H9 (cell line): Measurements from ENCODE around the gene GLRA3. TPM values are rescaled to one million over a fixed set of nuclear protein-coding genes. Genes with fewer than 3 reads are reported as not detected.

ENCODE experiments used
- DNase-seq: peaks from one replicate; pipeline ENCODE4 v3.0.0-alpha.2; 2017
- H2AFZ ChIP-seq: one replicate; pipeline ENCODE4 v1.6.1; 2013; ENCODE audit warnings: mild to moderate bottlenecking, low read length, control low read depth, moderate library complexity
- H2AK5ac ChIP-seq: 2 replicates; pipeline ENCODE4 v1.6.1; 2013; ENCODE audit warnings: low read length, control low read depth, mixed read lengths; ENCODE audit not compliant: insufficient read length
- H2BK120ac ChIP-seq: one replicate; pipeline ENCODE4 v1.6.1; 2013; ENCODE audit warnings: low read depth, mild to moderate bottlenecking, low read length, control low read depth, inconsistent platforms; ENCODE audit not compliant: poor library complexity, severe bottlenecking
- H2BK12ac ChIP-seq: 2 replicates; pipeline ENCODE4 v1.6.1; 2013; ENCODE audit warnings: low read length, control low read depth, mixed read lengths, low read depth; ENCODE audit not compliant: insufficient read length
- H2BK15ac ChIP-seq: 2 replicates; pipeline ENCODE4 v1.6.1; 2013; ENCODE audit warnings: low read depth, low read length, control low read depth
- H2BK20ac ChIP-seq: one replicate; pipeline ENCODE4 v1.6.1; 2013; ENCODE audit warnings: low read depth, mild to moderate bottlenecking, low read length, control low read depth, inconsistent platforms; ENCODE audit not compliant: poor library complexity, severe bottlenecking
- H2BK5ac ChIP-seq: 2 replicates; pipeline ENCODE4 v1.6.1; 2013; ENCODE audit warnings: low read length, control low read depth, mixed read lengths; ENCODE audit not compliant: insufficient read length
- H3K14ac ChIP-seq: 2 replicates; pipeline ENCODE4 v1.6.1; 2013; ENCODE audit warnings: low read length, control low read depth; ENCODE audit not compliant: insufficient read depth
- H3K18ac ChIP-seq: 2 replicates; pipeline ENCODE4 v1.6.1; 2013; ENCODE audit warnings: low read depth, mild to moderate bottlenecking, mixed read lengths, low read length, control low read depth; ENCODE audit not compliant: insufficient read length
- H3K23ac ChIP-seq: 2 replicates; pipeline ENCODE4 v1.6.1; 2013; ENCODE audit warnings: low read length, control low read depth, mixed read lengths, low read depth; ENCODE audit not compliant: insufficient read length
- H3K23me2 ChIP-seq: 2 replicates; pipeline ENCODE4 v1.6.1; 2013; ENCODE audit warnings: low read depth, mild to moderate bottlenecking, mixed read lengths, low read length, control low read depth; ENCODE audit not compliant: insufficient read length, poor library complexity, severe bottlenecking
- H3K27ac ChIP-seq: 2 replicates; pipeline ENCODE4 v1.5.1; 2013; ENCODE audit warnings: low read length, control low read depth, mixed read lengths, low read depth; ENCODE audit not compliant: insufficient read length
- H3K27me3 ChIP-seq: 2 replicates; pipeline ENCODE4 v1.6.1; 2013; ENCODE audit warnings: low read length, control low read depth, inconsistent platforms; ENCODE audit not compliant: insufficient read depth
- H3K4ac ChIP-seq: 2 replicates; pipeline ENCODE4 v1.6.1; 2013; ENCODE audit warnings: low read depth, mild to moderate bottlenecking, control low read depth, inconsistent platforms, low read length, moderate library complexity
- H3K4me1 ChIP-seq: 2 replicates; pipeline ENCODE4 v1.6.1; 2013; ENCODE audit warnings: low read length, control low read depth, inconsistent platforms; ENCODE audit not compliant: insufficient read depth
- H3K4me2 ChIP-seq: 2 replicates; pipeline ENCODE4 v1.6.1; 2013; ENCODE audit warnings: low read length, control low read depth, mixed read lengths; ENCODE audit not compliant: insufficient read length, insufficient read depth
- H3K56ac ChIP-seq: 2 replicates; pipeline ENCODE4 v1.6.1; 2013; ENCODE audit warnings: low read depth, mild to moderate bottlenecking, mixed read lengths, low read length, control low read depth; ENCODE audit not compliant: insufficient read length
- H3K79me1 ChIP-seq: 2 replicates; pipeline ENCODE4 v1.6.1; 2013; ENCODE audit warnings: low read depth, mild to moderate bottlenecking, moderate library complexity, low read length, control low read depth, inconsistent platforms; ENCODE audit not compliant: insufficient read depth, poor library complexity, severe bottlenecking
- H3K79me2 ChIP-seq: 2 replicates; pipeline ENCODE4 v1.6.1; 2013; ENCODE audit warnings: low read length, control low read depth, inconsistent platforms; ENCODE audit not compliant: insufficient read depth
- H3K9ac ChIP-seq: 2 replicates; pipeline ENCODE4 v1.6.1; 2013; ENCODE audit warnings: low read length, control low read depth, mixed read lengths; ENCODE audit not compliant: insufficient read length; ENCODE audit errors: extremely low read depth
- H3K9me3 ChIP-seq: one replicate; pipeline ENCODE4 v1.6.1; 2013; ENCODE audit warnings: low read depth, low read length, inconsistent platforms; ENCODE audit not compliant: control insufficient read depth
- H3T11ph ChIP-seq: one replicate; pipeline ENCODE4 v1.6.1; 2013; ENCODE audit warnings: mild to moderate bottlenecking, low read length, control low read depth, inconsistent platforms
- H4K20me1 ChIP-seq: one replicate; pipeline ENCODE4 v1.6.1; 2013; ENCODE audit not compliant: control insufficient read depth, insufficient read length, insufficient read depth
- H4K5ac ChIP-seq: 2 replicates; pipeline ENCODE4 v1.6.1; 2013; ENCODE audit warnings: low read depth, mild to moderate bottlenecking, mixed read lengths, low read length, control low read depth; ENCODE audit not compliant: insufficient read length
- H4K8ac ChIP-seq: replicated peaks from 2 replicates; pipeline ENCODE4 v1.6.1; 2013; ENCODE audit warnings: low read length, control low read depth, mixed read lengths, low read depth; ENCODE audit not compliant: insufficient read length
- H4K91ac ChIP-seq: 2 replicates; pipeline ENCODE4 v1.6.1; 2013; ENCODE audit warnings: low read depth, mild to moderate bottlenecking, moderate library complexity, mixed read lengths, low read length, control low read depth; ENCODE audit not compliant: insufficient read length
- H3K27ac Mint-ChIP-seq, 3 experiments: 2 replicates in 2 of 3; 3 replicates in 1 of 3; pipeline ENCODE4 v1.8.0; 2020 to 2021; ENCODE audit warnings: mixed read lengths in 3 of 3, mild to moderate bottlenecking in 1 of 3, moderate library complexity in 1 of 3
- H3K27me3 Mint-ChIP-seq: 2 replicates; pipeline ENCODE4 v1.8.0; 2021; ENCODE audit warnings: low read depth, mild to moderate bottlenecking, moderate library complexity, mixed read lengths
- H3K36me3 Mint-ChIP-seq, 3 experiments: 2 replicates in 2 of 3; 3 replicates in 1 of 3; pipeline ENCODE4 v1.8.0; 2020 to 2021; ENCODE audit warnings: low read depth in 3 of 3, mixed read lengths in 3 of 3; ENCODE audit not compliant: insufficient read depth in 1 of 3
- H3K4me1 Mint-ChIP-seq, 2 experiments: 2 replicates each; pipeline ENCODE4 v1.8.0; 2020; ENCODE audit warnings: mixed read lengths in 2 of 2
- H3K4me3 Mint-ChIP-seq, 2 experiments: 2 replicates in 1 of 2; 3 replicates in 1 of 2; pipeline ENCODE4 v1.8.0; 2020 to 2021; ENCODE audit warnings: mild to moderate bottlenecking in 2 of 2, mixed read lengths in 2 of 2, moderate library complexity in 1 of 2
- H3K9me3 Mint-ChIP-seq, 2 experiments: 2 replicates in 1 of 2; 3 replicates in 1 of 2; pipeline ENCODE4 v1.8.0; 2020; ENCODE audit warnings: mild to moderate bottlenecking in 2 of 2, mixed read lengths in 2 of 2, moderate library complexity in 1 of 2
- CTCF ChIP-seq: fragments of 200-600 bp; sonication (generic); conservative IDR thresholded peaks from 3 replicates; pipeline ENCODE4 v1.8.0; 2021; ENCODE audit warnings: antibody characterized with exemption, mild to moderate bottlenecking
- WGBS: extraction: QIAGEN DNeasy Blood & Tissue Kit; methylation state at CpG from one replicate; pipeline ENCODE4 v1.1.7; 2013; ENCODE audit warnings: missing lambda C conversion rate, low lambda C conversion rate, mixed read lengths; ENCODE audit not compliant: insufficient read length; ENCODE audit errors: extremely low coverage; 5-methylcytosine and 5-hydroxymethylcytosine counted together
- total RNA-seq: library from RNA; stranded (reverse); gene quantifications from 2 replicates; pipeline ENCODE4 v1.2.1, GENCODE V29; 2021

The GLRA3 gene
- total RNA-seq, 1 experiment from 2014 or later = 0.09 TPM

GRCh38 chr4:174847801-174848427 is 18.9 kb upstream of the GLRA3 start:
- no peak overlapping the region for H2AK5ac ChIP-seq
- H3K27ac ChIP-seq = no peak overlapping the region
- H2BK120ac ChIP-seq = no peak overlapping the region

More at GRCh38 chr4:174847801-174848427, 18.9 kb upstream of the GLRA3 start:
- H4K8ac ChIP-seq = no peak overlapping the region
- no peaks in the 10 kb centered on the region for H3K23me2 ChIP-seq
- no peaks in the 10 kb centered on the region for H3K4me1 Mint-ChIP-seq
- no peak overlapping the region for H2BK12ac ChIP-seq
- no peak overlapping the region for H2AFZ ChIP-seq
- H3K36me3 Mint-ChIP-seq = peaks cover 0 to 3% (median 0%) of the 10 kb centered on the region in 3 experiments; a peak in 1 of 7 replicates
- H3K56ac ChIP-seq = no peak overlapping the region
- no peak overlapping the region for H3T11ph ChIP-seq
- H3K4me1 ChIP-seq = no peaks in the 10 kb centered on the region
- H3K4me3 Mint-ChIP-seq = no peak overlapping the region
- no peak overlapping the region for H3K4ac ChIP-seq
- H2BK5ac ChIP-seq = no peak overlapping the region
- no peak overlapping the region for H2BK20ac ChIP-seq
- no peaks in the 10 kb centered on the region for H3K9me3 ChIP-seq
- H4K91ac ChIP-seq = no peak overlapping the region
- H3K4me2 ChIP-seq = no peak overlapping the region
- DNase-seq = no peak
- no peak overlapping the region for H3K18ac ChIP-seq
- no peak for TF ChIP-seq CTCF
- no peaks in the 10 kb centered on the region for H3K27me3 Mint-ChIP-seq
- no peak overlapping the region for H3K23ac ChIP-seq
- no peaks in the 10 kb centered on the region for H3K79me1 ChIP-seq
- H3K27me3 ChIP-seq = no peaks in the 10 kb centered on the region
- no peak overlapping the region for H3K27ac Mint-ChIP-seq
- no CpG with 5 or more reads among the region's 2 CpGs for WGBS
- no peak overlapping the region for H3K14ac ChIP-seq
- H3K9ac ChIP-seq = no peak overlapping the region
- no peaks in the 10 kb centered on the region for H4K20me1 ChIP-seq
- no peak overlapping the region for H4K5ac ChIP-seq
- H3K9me3 Mint-ChIP-seq = no peaks in the 10 kb centered on the region; a peak in 2 of 5 replicates
- H2BK15ac ChIP-seq = no peak overlapping the region
- H3K79me2 ChIP-seq = no peaks in the 10 kb centered on the region
